KG1 (cell line): ENCODE data around the gene KIAA0040.
"Not testable (repeated sequence)": the region's sequence is repeated elsewhere in the genome, so short reads cannot be mapped to it uniquely, and the experiment has no call there.

Source experiments
- DNase-seq: peaks from one replicate; lab custom pipeline; 2025; lab: John Stamatoyannopoulos, UW

Gene KIAA0040

DNA sequence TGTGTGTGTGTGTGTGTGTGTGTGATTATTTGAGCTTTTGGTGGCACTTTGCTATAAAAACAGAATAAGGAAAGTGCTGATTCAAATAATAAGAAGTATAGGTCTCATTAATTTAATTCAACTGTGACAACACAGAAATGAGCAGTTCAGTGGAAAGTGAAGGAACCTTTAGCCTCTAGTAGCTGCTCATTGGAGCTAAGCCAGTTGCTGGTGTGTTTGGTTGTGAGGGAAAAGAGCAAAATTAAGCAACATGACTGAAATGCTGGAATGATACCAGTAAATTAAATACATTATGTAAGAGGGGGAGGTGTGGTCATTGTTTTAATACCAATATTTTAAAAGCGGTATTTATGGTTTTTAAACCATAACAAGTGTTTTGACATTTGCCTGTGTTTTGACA lies 55.2 kb downstream of the KIAA0040 start:
- no peak for DNase-seq

DNA sequence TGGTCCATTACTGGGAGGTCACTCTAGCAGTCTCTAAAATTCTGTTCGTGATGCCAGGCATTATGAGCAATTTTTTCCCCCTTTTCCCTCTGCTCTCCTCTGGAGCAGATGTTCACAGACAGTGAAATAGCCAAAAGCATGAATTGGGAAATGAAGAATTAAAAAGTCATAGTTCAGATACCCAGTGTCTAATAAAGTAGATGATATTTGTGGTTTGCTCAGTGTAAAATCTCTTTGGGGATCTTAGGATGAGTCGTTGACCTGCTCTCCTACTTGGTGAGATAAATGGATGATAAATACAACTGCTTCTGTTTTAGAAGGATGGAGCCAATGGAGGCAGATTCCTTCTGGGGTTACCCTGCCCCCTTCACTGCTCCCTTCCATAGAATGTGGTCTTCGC lies 56.3 kb downstream of the KIAA0040 start:
- no peak for DNase-seq

DNA sequence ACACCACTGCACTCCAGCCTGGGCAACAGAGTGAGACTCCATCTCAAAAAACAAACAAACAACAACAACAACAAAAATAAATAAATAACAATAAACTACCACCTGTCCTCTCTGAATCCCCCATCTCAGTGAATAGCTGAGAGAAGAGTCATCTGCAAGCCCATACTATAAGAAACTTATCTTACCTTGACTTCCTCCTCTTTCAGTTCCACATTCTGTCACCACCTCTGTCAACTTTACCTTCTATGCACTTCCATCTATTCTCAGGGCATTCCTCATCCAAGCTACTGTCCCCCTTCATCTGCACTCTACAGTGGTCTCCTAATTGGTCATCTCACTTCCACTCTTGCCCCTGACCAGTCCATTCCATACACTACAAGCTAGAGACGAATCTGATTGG lies 58.1 kb downstream of the KIAA0040 start:
- DNase-seq = no peak

DNA sequence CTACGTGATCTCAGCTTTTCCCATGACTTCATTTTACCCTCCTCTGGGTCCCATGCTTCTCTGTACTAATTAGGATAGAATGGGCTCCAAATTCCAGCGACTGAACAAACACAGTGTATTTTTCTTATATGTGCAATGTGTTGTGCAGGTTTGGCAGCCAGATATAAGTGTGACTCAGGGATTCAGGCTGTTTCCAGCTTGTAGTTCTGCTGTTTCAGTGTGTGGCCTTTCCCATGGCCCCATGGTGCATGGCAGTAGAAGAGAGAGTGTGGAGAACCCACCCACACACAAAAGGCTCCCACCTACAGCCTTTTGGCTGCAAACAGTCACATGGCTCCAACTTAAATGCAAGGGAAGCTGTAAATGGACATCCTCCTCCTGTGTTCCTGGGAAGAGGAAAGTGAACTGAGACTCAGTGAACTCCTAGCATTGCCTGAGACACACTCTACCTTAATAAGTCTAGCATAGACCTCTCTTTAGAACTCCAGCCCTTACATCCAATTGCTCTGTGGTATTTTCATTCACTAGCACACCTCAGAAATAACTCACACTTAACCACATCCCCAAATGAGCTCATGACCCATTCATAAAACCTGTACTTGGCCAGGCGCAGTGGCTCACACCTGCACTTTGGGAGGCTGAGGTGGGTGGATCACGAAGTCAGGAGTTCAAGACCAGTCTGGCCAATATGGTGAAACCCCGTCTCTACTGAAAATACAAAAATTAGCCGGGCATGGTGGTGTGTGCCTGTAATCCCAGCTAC lies 58.7 kb downstream of the KIAA0040 start:
- no peak for DNase-seq

DNA sequence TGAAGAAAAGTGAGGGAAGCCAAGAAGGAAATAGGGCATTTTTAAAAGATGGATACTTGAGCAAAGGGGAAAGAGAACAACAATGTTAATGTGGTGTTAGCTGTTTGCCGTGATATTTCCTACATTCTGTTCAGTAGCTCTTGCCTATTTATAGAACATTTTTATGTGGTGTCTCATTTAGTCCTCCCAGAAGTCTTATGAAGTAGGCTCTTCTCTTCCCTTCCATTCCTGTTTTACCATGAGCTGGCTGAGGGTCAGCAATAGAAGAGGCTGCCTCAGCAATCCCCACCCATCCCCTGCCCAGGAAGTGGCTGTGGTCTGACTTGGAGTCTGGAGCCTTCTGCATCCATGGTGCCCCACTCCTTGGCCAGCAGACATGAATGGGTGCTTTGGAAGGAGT lies 60.1 kb downstream of the KIAA0040 start:
- DNase-seq = no peak

DNA sequence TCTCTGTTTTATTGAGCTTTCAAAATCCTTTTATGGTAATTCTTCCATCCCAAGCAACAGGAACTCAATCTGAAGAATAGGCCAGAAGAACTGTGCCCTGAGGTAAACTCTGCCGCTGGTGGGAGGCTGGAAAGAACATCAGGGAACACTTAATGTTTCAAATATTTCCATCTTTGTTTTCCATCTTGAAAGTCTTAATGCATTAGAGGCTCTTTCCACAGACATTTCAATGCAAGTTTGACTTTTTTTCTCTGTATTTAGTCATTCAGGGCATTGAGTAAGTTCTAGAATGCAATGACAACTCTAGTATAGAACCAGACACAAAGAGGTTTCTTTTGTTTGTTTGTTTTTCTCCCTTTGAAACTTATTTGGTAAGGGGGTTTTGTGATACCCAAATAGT lies 61.5 kb downstream of the KIAA0040 start:
- no peak for DNase-seq

DNA sequence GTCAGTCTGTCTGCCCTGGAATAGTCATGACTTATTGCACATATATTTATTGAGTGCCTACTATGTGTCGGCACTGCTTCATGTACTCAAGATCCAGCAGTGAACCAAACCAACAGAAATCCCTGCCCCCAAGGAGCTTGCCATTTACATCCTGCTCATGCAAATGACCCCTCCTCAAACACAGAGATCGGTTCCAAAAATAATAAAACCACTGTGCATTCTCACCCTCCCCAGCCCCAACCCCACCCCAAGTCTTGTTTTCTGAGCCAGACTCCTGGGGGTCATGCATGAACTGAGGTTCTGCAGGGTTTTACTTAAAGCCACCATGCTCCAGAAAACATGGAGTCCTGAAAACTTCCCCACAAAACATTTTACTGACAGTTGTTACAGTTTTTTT lies 61.9 kb downstream of the KIAA0040 start:
- DNase-seq = no peak

DNA sequence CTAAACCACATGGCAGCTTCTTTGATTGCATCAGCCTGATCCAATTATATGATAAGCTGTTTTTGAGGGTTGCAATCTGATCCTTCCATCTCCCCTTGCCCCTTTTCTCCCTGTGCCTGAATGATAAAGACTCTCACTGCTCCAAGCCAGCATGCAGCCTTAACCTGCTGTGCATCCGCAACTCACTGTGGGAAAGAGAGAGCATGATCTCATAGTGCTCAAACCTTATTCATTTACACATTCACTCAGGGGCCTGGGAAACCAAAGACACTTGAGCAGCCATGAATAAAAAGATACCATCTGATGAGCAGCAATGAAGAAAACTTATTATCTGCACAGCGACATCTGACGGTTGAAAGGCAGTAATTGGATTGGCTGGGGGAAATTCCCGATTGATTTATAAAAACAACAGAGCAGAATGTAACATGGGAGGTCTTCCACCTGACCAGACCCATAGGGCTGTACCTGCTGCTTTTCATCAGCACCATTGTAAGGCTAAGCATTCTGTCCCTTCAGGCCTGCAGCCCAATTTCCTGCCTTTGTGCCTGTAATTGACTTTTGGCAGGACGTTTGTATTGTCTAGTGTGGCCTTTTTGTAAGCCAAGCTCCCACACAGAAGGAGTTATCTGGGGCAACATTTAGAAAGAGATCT lies 62.5 kb downstream of the KIAA0040 start:
- DNase-seq = no peak

DNA sequence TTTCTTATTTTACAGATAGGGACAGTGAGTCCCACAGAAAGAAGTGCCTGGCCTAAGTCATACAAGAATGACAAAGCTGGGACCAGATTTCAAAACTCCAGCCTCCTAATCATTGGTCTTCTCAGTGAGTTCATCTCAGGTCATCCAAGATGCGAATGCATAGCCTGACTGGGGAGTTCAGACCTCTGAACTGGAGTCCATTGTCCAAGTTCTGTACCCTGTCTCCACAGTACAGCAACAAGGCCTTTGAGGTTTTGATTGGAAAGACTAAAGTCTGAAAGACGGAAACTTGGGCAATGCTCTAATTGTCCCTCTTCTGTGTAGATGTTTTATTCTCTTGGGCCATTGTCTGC lies 63.0 kb downstream of the KIAA0040 start:
- DNase-seq = no peak

DNA sequence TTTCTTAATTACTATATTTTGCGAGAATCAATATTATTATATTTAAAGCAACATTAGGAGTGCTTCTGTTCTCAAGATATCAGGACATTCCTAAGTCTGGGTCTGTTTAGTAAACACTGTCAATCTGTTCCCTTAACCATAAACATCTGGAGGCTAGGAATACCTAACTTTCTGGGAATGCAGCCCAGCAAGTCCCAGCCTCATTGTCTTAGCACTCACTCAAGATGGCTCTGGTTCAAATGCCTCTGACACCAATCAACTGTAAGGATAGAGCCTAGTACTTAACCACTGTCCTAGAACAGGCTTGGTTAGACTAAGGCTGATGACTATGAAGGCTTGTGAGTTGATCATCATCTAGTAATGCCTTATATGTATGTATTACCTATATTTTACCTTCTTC lies 63.4 kb downstream of the KIAA0040 start:
- no peak for DNase-seq

DNA sequence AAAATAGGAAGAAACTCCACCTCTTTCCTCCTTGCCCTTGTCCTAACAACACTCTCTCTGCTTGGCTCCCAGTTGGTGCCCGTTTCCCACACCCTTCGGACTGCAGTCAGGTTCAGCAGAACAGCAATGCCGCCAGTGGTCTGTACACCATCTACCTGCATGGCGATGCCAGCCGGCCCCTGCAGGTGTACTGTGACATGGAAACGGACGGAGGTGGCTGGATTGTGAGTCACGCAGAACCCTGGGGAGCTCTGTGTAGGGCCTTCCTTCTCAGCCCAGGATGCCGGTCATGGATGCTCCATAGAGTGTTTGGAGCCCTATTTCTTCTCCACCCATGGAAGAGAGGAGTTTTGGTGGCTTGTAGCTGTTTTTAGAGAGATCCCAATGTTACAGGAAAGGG lies 64.1 kb downstream of the KIAA0040 start:
- DNase-seq = no peak

DNA sequence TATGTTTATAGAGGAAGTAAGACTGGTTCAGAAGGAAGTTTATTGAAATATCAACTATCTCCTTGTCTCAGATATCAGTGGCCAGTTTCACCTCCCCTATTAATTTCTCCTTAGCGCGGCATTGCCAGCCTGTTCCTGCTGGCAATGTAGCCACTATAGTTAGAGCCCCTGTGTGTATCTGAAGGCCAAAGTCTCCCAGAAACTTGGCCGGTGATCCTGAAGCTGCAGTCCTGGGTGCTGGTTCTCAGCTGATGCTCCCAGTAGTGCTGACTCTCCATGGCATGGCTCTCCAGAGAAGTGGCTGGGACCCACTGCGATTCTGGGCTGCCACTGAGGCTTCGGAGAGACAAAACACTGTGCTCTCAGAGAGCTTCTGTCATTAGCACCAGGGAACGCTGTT lies 65.0 kb downstream of the KIAA0040 start:
- no peak for DNase-seq

DNA sequence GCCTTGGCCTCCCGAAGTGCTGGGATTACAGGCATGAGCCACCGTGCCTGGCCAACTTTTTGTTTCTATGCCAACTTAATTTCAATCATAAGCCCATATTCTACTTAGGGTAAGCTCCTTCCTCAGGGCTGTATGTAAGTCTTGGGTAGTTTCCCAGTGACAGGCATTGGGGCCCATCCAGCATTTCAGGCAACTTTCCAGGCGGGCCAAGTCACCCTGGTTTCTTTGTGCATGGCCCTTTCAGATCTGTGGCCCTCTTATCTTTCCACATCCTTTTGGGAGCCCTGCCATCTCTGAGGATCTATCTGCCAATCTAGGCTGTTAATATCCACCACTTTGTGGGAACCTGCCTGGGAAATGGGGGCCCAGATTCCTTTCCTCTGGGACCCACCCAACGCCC lies 66.2 kb downstream of the KIAA0040 start:
- peak; percentile 15 for DNase-seq

DNA sequence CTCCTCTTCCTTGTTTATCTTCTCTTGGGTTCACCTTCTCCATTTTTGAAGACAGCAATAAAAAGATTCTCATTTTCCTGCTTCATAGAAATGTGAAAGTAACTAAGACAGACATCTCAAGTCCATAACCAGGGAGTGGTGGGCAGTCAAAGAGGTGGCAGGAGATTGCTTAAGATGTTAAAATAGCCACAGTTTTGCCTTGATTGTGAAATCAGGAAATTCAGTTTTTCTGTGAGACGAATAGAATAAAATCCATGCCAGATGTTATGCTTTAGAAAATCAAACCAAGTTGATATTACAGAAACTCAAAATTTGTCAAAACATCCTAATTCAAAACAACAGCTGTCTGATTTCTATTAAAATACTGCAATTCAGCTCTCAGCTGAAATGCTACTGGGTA lies 67.7 kb downstream of the KIAA0040 start:
- DNase-seq = peak; percentile 50

DNA sequence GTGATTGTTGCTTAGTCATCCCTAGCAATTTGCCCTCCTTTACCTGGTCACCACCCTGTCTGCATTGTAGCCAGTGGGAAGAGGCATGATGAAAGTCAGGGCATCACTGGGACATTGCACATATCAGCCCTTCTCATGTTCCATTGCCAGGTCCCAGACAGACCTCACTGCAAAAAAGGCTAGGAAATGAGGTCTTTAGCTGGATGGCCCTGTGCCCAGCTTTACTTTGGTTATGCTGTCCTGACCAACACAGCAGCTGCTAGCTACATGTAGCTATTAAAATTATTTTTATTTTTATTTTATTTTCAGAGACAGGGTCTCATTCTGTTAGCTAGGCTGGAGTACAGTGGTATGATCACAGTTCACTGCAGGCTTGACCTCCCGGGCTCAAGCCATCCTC lies 72.1 kb downstream of the KIAA0040 start:
- DNase-seq = no peak

DNA sequence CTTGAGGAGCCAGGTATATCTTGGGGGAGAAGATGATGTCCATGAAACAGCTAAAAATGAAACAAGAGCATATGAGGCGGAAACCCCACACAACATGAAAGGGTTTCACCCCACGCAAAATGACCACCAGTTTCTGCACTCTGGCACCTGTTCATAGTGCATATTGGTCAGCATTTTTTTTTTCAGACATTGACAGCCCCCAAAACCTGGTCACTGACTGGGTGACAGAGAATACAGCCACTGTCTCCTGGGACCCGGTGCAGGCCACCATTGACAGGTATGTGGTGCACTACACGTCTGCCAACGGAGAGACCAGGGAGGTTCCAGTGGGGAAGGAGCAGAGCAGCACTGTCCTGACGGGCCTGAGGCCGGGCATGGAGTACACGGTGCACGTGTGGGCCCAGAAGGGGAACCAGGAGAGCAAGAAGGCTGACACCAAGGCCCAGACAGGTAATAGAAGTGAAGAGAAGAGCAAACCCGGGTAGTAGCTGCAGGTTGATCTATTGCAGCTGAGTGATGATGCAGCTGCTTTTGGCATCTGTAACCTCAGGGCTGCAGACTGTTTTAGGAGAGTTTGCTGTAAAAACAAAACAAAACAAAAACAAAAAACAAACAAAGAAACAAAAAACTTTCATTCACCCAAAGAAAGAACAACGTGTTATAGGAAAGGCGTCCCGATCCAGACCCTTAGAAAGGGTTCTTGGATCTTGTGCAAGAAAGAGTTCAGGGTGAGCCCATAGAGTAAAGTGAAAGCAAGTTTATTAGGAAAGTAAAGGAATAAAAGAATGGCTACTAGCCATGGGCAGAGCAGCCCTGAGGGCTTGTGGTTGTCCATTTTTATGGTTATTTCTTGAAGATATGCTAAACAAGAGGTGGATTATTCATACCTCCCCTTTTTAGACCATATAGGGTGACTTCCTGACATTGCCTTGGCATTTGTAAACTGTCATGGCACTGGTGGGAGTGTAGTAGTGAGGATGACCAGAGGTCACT lies 73.9 kb downstream of the KIAA0040 start:
- DNase-seq = no peak

DNA sequence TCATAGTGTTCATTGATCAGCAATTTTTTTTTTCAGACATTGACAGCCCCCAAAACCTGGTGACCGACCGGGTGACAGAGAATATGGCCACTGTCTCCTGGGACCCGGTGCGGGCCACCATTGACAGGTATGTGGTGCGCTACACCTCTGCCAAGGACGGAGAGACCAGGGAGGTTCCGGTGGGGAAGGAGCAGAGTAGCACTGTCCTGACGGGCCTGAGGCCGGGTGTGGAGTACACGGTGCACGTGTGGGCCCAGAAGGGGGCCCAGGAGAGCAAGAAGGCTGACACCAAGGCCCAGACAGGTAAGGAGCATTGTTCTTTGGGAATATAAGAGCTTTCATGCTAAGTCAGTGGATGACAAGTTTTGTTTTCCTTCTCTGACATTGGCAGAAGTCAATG lies 75.7 kb downstream of the KIAA0040 start:
- no peak for DNase-seq

DNA sequence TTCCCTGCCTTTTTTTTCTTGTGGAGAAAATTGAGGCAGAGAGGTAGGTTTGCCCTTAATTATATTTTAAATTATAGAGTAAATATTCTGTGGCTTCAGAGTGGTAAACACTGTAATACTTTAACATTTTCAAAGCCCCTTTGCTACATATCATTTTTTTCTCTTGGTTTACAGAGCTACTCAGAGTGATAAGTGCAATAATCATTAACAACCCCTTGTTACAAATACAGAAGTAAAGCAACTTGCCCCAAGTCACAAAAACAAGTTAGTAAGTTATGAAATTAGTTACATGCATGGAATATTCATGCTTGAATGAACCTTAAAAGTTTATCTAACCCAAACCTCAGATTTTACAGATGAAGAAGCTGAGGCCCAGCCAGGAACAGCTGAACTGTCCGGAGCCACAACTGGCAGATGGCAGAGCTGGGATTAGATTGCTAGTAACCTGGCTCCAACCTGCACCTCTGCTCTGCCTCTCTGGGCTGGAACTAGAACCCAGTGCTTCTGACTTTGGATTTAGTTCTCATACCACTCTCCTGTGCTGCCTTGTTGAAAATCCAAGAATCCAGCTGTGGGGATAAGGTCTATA lies 76.3 kb downstream of the KIAA0040 start:
- DNase-seq = no peak

DNA sequence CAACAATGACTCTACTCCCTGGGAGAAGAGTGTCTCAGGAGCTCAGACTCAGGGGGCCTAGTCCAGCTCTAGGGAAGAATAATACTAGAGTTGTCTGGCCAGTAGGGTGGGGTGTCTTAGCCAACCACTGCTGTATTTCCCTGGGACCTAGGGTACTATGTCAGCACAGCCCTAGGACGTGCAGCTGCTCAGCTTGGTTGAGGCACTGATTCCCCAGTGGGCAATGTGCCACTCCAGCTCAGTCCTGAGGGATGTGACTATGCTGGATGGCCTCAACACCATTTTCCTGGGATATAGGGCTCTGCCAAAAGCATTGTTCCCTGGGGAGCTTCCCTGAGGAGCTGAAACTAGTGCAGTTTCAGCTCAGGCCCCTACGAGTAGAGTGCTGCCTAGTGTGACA lies 77.6 kb downstream of the KIAA0040 start:
- DNase-seq = no peak

DNA sequence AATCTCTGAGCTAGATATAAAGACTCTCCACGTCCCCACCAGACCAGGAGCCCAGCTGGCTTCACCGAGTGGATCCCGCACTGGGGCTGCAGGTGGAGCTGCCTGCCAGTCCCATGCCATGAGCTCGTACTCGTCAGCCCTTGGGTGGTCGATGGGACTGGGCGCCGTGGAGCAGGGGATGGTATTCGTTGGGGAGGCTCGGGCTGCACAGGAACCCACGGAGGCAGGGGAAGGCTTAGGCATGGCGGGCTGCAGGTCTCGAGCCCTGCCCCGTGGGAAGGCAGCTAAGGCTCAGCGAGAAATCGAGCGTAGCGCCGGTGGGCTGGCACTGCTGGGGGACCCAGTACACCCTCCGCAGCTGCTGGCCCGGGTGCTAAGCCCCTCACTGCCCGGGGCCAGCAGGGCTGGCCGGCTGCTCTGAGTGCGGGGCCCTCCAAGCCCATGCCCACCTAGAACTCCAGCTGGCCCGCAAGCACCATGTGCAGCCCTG lies 84.2 kb downstream of the KIAA0040 start:
- DNase-seq = not testable (repeated sequence)
